Esophagus muscularis mucosa (tissue), 4 donors: ENCODE measurements around the gene DIRAS1.

ENCODE experiments used
- CTCF ChIP-seq, 3 experiments: fragments of 200-600 bp in 2 of 3; fragments of 450-650 bp in 1 of 3; sonication (generic) in 2 of 3; IDR thresholded peaks; one replicate each; pipeline ENCODE4 v1.5.1; 2017 to 2019; ENCODE audit warnings: antibody characterized with exemption in 3 of 3, mild to moderate bottlenecking in 2 of 3, moderate library complexity in 1 of 3
- EP300 ChIP-seq: sonication (generic); formaldehyde crosslinking; IDR thresholded peaks from one replicate; pipeline ENCODE4 v1.6.1; 2017; ENCODE audit warnings: antibody characterized with exemption
- POLR2A ChIP-seq: fragments of 450-650 bp; IDR thresholded peaks from one replicate; pipeline ENCODE4 v1.6.1; 2017; ENCODE audit warnings: antibody characterized with exemption, moderate library complexity, mild to moderate bottlenecking, low read depth
- POLR2AphosphoS5 ChIP-seq, 2 donors: sonication (generic); formaldehyde crosslinking; IDR thresholded peaks; one replicate each; pipeline ENCODE4 v1.6.1; 2017; ENCODE audit warnings: antibody characterized with exemption in 2 of 2

- TF ChIP-seq CTCF (IDR thresholded peaks at IDR 0.05) (no peak), POLR2AphosphoS5 (IDR thresholded peaks at IDR 0.05) (no peak), EP300 (no peak), POLR2A (no peak)
Measured at GRCh38 chr19:2761309-2761677, 40.1 kb upstream of the DIRAS1 start.
